ENCODE measurements around the gene PLEKHG3.
A peak's percentile ranks its signal among the peaks of the same experiment; 100 is the strongest.
"Not testable (repeated sequence)": the region's sequence is repeated elsewhere in the genome, so short reads cannot be mapped to it uniquely, and the experiment has no call there.

Gene PLEKHG3

DNA sequence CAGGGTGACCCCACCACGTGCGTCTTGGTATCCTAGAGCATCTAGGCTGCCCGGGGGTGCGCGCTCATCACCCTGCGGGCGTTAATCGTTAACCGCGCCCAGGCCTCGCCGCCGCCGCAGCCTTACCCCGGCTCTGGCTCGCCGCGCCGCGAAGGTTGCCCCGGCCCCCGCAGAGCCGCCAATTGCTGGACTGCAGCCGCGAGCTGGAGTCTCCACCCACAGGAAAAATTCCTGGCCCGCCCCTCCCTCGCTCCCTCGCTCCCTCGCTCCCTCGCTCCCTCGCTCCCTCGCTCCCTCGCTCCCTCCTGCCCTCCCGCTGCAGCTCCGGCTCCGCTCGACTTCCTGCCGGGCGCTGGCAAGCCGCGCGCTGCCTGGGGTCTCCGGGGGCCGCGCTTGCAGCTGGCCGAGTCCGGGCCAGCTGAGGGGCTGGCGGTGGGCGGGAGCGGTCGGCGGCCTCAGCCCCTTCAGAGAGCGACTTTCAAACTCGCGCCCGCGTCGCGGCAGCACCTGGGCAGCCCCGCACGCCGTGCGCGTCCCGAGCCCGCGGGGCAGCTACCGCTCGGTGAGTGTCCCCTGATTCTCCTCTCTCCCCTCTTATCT is at the start of gene PLEKHG3:
PLEKHG3 (plus strand) TSS at position 282 of the 600 bp plus-strand sequence. CDS start 23,208 bp downstream, outside the sequence.
- TF ChIP-seq, protein P1, sequence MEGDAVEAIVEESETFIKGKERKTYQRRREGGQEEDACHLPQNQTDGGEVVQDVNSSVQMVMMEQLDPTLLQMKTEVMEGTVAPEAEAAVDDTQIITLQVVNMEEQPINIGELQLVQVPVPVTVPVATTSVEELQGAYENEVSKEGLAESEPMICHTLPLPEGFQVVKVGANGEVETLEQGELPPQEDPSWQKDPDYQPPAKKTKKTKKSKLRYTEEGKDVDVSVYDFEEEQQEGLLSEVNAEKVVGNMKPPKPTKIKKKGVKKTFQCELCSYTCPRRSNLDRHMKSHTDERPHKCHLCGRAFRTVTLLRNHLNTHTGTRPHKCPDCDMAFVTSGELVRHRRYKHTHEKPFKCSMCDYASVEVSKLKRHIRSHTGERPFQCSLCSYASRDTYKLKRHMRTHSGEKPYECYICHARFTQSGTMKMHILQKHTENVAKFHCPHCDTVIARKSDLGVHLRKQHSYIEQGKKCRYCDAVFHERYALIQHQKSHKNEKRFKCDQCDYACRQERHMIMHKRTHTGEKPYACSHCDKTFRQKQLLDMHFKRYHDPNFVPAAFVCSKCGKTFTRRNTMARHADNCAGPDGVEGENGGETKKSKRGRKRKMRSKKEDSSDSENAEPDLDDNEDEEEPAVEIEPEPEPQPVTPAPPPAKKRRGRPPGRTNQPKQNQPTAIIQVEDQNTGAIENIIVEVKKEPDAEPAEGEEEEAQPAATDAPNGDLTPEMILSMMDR (IDR thresholded peaks at IDR 0.05; ENCODE audit: extremely low read depth, missing control alignments) = no peak
- peak; percentile 38 for DNase-seq (ENCODE audit: low spot score)

DNA sequence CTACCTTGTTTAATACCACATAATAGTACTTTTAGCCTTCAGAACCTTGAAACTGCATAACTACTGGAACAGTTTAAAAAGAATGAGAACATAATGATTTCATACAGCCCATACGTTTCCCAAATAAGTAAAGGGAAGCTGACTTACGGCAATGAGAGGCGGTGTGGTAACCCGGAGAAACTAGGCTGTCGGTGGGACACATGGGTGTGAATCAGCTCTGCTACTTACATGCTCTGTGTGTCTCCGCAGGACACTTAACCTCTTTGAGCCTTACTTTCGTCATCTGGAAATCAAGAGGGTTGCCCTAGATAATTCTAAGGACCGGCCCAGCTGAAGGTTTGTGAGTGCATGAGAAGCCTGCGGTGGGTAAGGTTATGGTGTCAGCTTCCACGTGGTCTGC is 49.3 kb upstream of the PLEKHG3 start:
- TF ChIP-seq, protein P1 (IDR thresholded peaks at IDR 0.05; ENCODE audit: extremely low read depth, missing control alignments) = no peak
- DNase-seq (ENCODE audit: low spot score) = no peak

DNA sequence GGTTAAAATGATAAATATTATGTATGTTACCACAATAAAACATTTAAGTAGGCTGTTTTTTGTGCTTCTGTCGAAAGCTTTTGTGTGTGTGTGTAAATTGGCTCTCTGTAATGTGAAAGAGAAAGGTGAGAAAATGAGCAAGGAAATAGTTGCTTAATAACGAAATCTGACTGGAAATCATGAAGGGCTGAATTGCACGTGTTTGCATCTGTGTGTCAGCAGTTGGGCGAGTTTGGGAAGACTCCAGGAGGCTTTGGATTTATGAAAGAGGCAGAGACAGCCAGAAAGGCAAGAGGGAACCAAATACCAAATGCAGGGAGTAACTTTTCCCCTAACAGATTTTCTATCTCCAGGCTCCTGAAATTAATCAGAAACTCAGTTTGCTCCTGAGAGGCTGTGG is 47.2 kb upstream of the PLEKHG3 start:
- TF ChIP-seq, protein P1 (IDR thresholded peaks at IDR 0.05; ENCODE audit: extremely low read depth, missing control alignments) = no peak
- no peak for DNase-seq (ENCODE audit: low spot score)

DNA sequence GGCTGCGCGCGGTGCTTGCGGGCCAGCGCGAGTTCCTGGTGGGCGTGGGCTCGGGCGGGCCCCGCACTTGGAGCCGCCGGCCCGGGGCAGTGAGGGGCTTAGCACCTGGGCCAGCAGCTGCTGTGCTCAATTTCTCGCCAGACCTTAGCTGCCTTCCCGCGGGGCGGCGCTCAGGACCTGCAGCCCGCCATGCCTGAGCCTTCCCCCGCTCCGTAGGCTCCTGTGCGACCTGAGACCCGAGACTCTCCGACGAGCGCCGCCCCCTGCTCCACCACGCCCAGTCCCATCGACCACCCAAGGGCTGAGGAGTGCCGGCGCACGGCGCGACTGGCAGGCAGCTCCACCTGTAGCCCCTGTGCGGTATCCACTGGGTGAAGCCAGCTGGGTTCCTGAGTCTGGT is 46.0 kb upstream of the PLEKHG3 start:
- no peak for DNase-seq (ENCODE audit: low spot score)
- TF ChIP-seq, protein P1 (IDR thresholded peaks at IDR 0.05; ENCODE audit: extremely low read depth, missing control alignments) = no peak

DNA sequence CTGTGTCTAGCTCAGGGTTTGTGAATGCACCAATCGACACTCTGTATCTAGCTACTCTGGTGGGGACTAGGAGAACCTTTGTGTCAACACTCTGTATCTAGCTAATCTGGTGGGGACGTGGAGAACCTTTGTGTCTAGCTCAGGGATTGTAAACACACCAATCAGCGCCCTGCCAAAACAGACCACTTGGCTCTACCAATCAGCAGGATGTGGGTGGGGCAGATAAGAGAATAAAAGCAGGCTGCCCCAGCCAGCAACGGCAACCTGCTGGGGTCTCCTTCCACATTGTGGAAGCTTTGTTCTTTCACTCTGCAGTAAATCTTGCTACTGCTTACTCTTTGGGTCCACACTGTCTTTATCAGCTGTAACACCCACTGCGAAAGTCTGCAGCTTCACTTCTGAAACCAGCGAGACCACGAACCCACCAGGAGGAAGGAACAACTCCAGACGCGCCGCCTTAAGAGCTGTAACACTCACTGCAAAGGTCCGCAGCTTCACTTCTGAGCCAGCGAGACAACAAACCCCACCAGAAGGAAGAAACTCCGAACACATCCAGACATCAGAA is 45.4 kb upstream of the PLEKHG3 start:
- DNase-seq (ENCODE audit: low spot score) = not testable (repeated sequence)

DNA sequence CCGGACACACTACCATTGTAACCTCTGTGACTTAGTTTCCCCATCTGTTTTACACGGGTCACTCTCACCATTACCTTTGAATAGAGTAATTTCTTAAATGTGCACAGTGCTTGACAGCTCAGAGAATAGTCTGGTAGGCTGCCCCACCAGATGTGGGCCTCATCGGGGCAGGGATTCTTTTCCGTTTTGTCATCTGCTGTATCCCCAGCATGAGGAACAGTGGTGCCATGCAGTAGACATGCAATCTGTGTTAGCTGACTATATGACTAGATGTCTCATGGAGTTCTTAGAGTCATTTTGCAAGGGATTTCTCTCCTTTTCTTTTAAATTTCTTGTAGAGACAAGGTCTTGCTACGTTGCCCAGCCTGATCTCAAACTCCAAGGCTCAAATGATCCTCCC is 44.9 kb upstream of the PLEKHG3 start:
- TF ChIP-seq, protein P1 (IDR thresholded peaks at IDR 0.05; ENCODE audit: extremely low read depth, missing control alignments) = no peak
- no peak for DNase-seq (ENCODE audit: low spot score)

DNA sequence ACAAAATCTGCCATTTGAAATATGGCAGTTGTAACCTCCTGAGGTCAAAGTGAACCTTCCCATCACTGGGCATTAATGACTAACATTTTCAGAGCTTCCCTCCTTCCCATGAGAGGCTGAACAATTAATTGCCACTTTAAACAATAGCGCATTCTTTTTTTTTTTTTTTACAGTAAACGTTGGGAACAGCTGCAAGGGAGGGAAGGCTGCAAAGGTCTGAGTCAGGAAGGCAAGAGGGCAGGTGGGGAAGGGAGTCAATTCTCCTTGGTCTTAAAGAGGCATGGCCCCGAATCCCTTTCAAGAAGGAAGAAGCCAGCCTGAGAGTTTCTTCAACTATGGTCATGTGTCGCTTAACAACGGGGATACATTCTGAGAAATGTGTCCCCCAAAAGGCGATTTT is 41.0 kb upstream of the PLEKHG3 start:
- TF ChIP-seq, protein P1 (IDR thresholded peaks at IDR 0.05; ENCODE audit: extremely low read depth, missing control alignments) = no peak
- no peak for DNase-seq (ENCODE audit: low spot score)

DNA sequence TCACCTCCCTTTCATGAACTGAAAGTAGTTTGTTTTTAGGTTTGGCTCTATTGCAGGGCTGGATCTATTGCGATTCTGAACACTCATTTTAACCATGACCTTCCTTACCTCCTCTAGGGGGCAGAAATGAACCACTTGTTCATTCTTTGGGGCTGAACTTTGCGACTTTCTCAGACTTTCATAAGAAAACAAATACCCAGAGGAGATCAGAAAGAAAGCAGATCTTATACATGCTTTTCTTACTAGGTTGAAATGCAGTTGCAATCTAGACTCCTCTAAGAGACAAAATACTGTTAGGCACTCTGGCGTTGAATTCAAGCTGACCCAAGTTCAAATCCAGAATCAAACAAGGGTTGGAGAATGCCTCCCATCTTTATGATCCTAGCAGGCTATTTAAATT is 32.6 kb upstream of the PLEKHG3 start:
- DNase-seq (ENCODE audit: low spot score) = peak; percentile 58
- TF ChIP-seq, protein P1 (IDR thresholded peaks at IDR 0.05; ENCODE audit: extremely low read depth, missing control alignments) = peak; percentile 38
